Small intestine (tissue), 7 donors: ENCODE measurements around the gene SLC25A28. TPM values are rescaled to one million over a fixed set of nuclear protein-coding genes. Genes with fewer than 3 reads are reported as not detected.
"Not testable (repeated sequence)": the region's sequence is repeated elsewhere in the genome, so short reads cannot be mapped to it uniquely, and the experiment has no call there.

Experiments
- DNase-seq, 2 donors: peaks; one replicate each; pipeline versions ENCODE4 v3.0.0 to v3.0.0-alpha.2; 2013
- FAIRE-seq: peaks from 2 replicates; lab custom pipeline; 2012; peaks lifted over from hg19 to GRCh38; lab: Jason Lieb, UNC
- H3K27ac ChIP-seq, 3 donors: one replicate each; pipeline ENCODE4 v1.5.1; 2013; ENCODE audit warnings: low read length in 2 of 3, mild to moderate bottlenecking in 2 of 3, control low read depth in 1 of 3, inconsistent platforms in 1 of 3, low read depth in 1 of 3, moderate library complexity in 1 of 3
- H3K27me3 ChIP-seq, 3 donors: one replicate each; pipeline ENCODE4 v1.6.1; 2013; ENCODE audit warnings: low read length in 3 of 3, inconsistent platforms in 1 of 3; ENCODE audit not compliant: control insufficient read depth in 3 of 3, insufficient read depth in 3 of 3
- H3K36me3 ChIP-seq, 3 donors: one replicate each; pipeline ENCODE4 v1.6.1; 2013; ENCODE audit warnings: low read length in 3 of 3, inconsistent platforms in 1 of 3, low read depth in 1 of 3, mild to moderate bottlenecking in 1 of 3, moderate library complexity in 1 of 3; ENCODE audit not compliant: control insufficient read depth in 3 of 3, insufficient read depth in 2 of 3
- H3K4me1 ChIP-seq, 3 donors: one replicate each; pipeline ENCODE4 v1.6.1; 2013; ENCODE audit warnings: low read length in 2 of 3, inconsistent platforms in 1 of 3, low read depth in 1 of 3, mild to moderate bottlenecking in 1 of 3, moderate library complexity in 1 of 3; ENCODE audit not compliant: control insufficient read depth in 3 of 3, insufficient read depth in 2 of 3
- H3K4me3 ChIP-seq, 3 donors: one replicate each; pipeline ENCODE4 v1.5.1; 2013; ENCODE audit warnings: low read length in 3 of 3, control low read depth in 1 of 3, inconsistent platforms in 1 of 3, low read depth in 1 of 3, mild to moderate bottlenecking in 1 of 3, moderate library complexity in 1 of 3
- H3K9me3 ChIP-seq, 2 donors: one replicate each; pipeline ENCODE4 v1.6.1; 2013; ENCODE audit warnings: low read depth in 1 of 2, low read length in 1 of 2; ENCODE audit not compliant: control insufficient read depth in 2 of 2, insufficient read depth in 1 of 2
- whole genome bisulfite sequencing, 3 donors: extraction: QIAGEN DNeasy Blood & Tissue Kit; methylation state at CpG; one replicate each; pipeline ENCODE4 v1.1.7; 2013; 5-methylcytosine and 5-hydroxymethylcytosine counted together
- polyA plus RNA-seq, 4 donors: library from polyadenylated mRNA; stranded (reverse) in 3 of 4; unstranded in 1 of 4; fragments of 200-250 nt in 3 of 4; fragments of 120-200 nt in 1 of 4; gene quantifications; one replicate each; pipeline versions ENCODE4 v1.2.1 to v1.2.3, GENCODE V29; 2013
- donor health status: healthy with polysubstance abuse.
- donor health status: control.
- donor health status: control.
- donor health status: Bipolar disorder and iron deficiency.
- donor health status: healthy.

The SLC25A28 gene
- polyA plus RNA-seq, 4 donors: 31.1 to 46.1 (median 39.1) TPM

DNA sequence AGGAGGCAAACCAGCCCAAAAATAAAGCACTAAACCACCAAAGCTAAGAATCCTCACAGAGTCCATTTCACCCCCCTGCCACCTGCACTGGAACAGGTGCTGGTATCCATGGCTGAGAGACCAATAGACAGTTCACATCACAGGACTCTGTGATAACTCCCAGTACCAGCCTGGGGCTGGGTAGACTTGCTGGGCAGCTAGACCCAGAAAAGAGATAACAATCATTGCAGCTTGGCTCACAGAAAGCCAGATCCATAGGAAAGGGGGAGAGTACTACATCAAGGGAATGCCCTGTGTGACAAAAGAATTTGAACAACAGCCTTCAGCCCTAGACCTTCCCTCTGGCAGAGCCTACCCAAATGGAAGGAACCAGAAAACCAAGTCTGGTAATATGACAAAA, 13.6 kb upstream of the SLC25A28 start:
- no peaks in the 10 kb centered on the region for H3K36me3 ChIP-seq
- FAIRE-seq: no peak
- H3K27me3 ChIP-seq: no peaks in the 10 kb centered on the region
- no peak overlapping the region for H3K27ac ChIP-seq
- no peak overlapping the region for H3K4me3 ChIP-seq
- no peaks in the 10 kb centered on the region for H3K9me3 ChIP-seq
- no peak for DNase-seq
- H3K4me1 ChIP-seq: no peaks in the 10 kb centered on the region

GRCh38 chr10:99631496-99631895, 11.3 kb upstream of the SLC25A28 start:
- 81 to 93% (median 90%) methylated on average over 3 of the region's 3 CpGs for WGBS, 3 donors
- no peak for FAIRE-seq

GRCh38 chr10:99630991-99631390, 10.8 kb upstream of the SLC25A28 start:
- no peak overlapping the region for H3K27ac ChIP-seq
- no peak for FAIRE-seq
- H3K4me3 ChIP-seq: no peak overlapping the region
- no peaks in the 10 kb centered on the region for H3K9me3 ChIP-seq
- no peaks in the 10 kb centered on the region for H3K27me3 ChIP-seq
- no peak for DNase-seq
- no peaks in the 10 kb centered on the region for H3K36me3 ChIP-seq
- H3K4me1 ChIP-seq: no peaks in the 10 kb centered on the region

More at GRCh38 chr10:99631496-99631895, 11.3 kb upstream of the SLC25A28 start:
- no peak overlapping the region for H3K27ac ChIP-seq
- no peaks in the 10 kb centered on the region for H3K27me3 ChIP-seq
- no peak overlapping the region for H3K4me3 ChIP-seq
- H3K9me3 ChIP-seq: no peaks in the 10 kb centered on the region
- no peaks in the 10 kb centered on the region for H3K4me1 ChIP-seq
- no peaks in the 10 kb centered on the region for H3K36me3 ChIP-seq
- DNase-seq: no peak

DNA sequence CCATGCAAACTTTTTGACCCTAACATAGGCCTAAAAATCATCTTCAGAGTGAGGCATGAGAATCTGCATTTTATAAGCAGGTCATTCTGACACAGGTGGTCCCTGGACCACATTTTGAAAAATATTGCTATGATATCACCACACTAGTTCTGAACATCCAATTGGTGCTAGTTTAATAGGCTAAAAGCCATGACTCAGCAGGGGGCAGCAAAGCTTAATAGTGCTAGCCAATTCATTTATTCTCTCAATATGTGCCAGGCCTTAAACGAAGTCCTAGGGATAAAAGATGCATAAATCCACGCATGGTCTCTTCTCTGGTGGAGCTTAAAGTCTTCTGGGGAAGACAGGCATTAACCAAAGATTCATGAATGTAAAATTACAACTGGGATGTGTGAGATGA, 10.2 kb upstream of the SLC25A28 start:
- 13 to 42% (median 28%) methylated on average over 2 of the region's 2 CpGs for WGBS, 3 donors
- Histone ChIP-seq H3K4me1 (no peaks in the 10 kb centered on the region), H3K27me3 (no peaks in the 10 kb centered on the region), H3K9me3 (no peaks in the 10 kb centered on the region), H3K36me3 (no peaks in the 10 kb centered on the region), H3K4me3 (no peak overlapping the region), H3K27ac (no peak overlapping the region)
- DNase-seq (peak; percentile 65), FAIRE-seq (no peak)

DNA sequence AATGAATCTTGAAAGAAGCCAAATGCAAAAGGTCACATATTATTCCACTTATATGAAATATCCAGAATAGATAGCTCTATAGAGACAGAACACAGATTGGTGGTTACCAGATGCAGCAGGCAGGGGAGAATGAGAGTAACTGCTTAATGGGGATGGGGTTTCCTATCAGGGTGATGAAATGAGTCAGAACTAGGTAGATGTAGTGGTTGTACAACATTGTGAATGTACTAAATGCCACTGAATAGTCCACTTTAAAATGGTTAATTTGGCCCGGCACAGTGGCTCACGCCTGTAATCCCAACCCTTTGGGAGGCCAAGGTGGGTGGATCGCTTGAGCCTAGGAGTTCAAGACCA, 9.4 kb upstream of the SLC25A28 start:
- WGBS, 3 donors: 60 to 90% (median 66%) methylated on average over 3 of the region's 3 CpGs
- no peak for FAIRE-seq
- no peaks in the 10 kb centered on the region for H3K4me1 ChIP-seq

GRCh38 chr10:99628923-99629624, 8.8 kb upstream of the SLC25A28 start:
- Histone ChIP-seq H3K27me3 (no peaks in the 10 kb centered on the region), H3K36me3 (no peaks in the 10 kb centered on the region), H3K4me3 (no peak overlapping the region), H3K9me3 (no peaks in the 10 kb centered on the region), H3K27ac (no peak overlapping the region), H3K4me1 (no peaks in the 10 kb centered on the region)
- no peak for FAIRE-seq
- 86 to 89% (median 88%) methylated on average over 1 of the region's 1 CpG for WGBS, 3 donors
- no peak for DNase-seq

More for the DNA sequence above, 9.4 kb upstream of the SLC25A28 start:
- no peak overlapping the region for H3K4me3 ChIP-seq
- H3K36me3 ChIP-seq: no peaks in the 10 kb centered on the region
- DNase-seq: no peak
- no peaks in the 10 kb centered on the region for H3K9me3 ChIP-seq
- no peak overlapping the region for H3K27ac ChIP-seq
- H3K27me3 ChIP-seq: no peaks in the 10 kb centered on the region

- H3K4me3 ChIP-seq, H3K27me3 ChIP-seq, H3K36me3 ChIP-seq, H3K4me1 ChIP-seq, FAIRE-seq, DNase-seq, H3K9me3 ChIP-seq, H3K27ac ChIP-seq: not testable (repeated sequence)
- 63 to 95% (median 68%) methylated on average over 3 of the region's 3 CpGs for WGBS, 3 donors
Measured at GRCh38 chr10:99625124-99625523, 4.9 kb upstream of the SLC25A28 start.

- FAIRE-seq (no peak), DNase-seq (no peak)
- H3K4me1 ChIP-seq: peaks cover 3 to 6% (median 4%) of the 10 kb centered on the region in 3 donors
- no peaks in the 10 kb centered on the region for H3K9me3 ChIP-seq
- no peaks in the 10 kb centered on the region for H3K27me3 ChIP-seq
- H3K4me3 ChIP-seq: no peak overlapping the region
- no peak overlapping the region for H3K27ac ChIP-seq
- no peaks in the 10 kb centered on the region for H3K36me3 ChIP-seq
Measured at GRCh38 chr10:99623919-99624318, 3.7 kb upstream of the SLC25A28 start.
